C4-2B (cell line): ENCODE measurements around the gene KLF16.

Experiments
- H3K27ac ChIP-seq: fragments of 450-650 bp; 2 replicates; pipeline ENCODE4 v1.5.1; 2017
- CTCF ChIP-seq: fragments of 450-650 bp; conservative IDR thresholded peaks from 2 replicates; pipeline ENCODE4 v1.5.1; 2017; ENCODE audit warnings: mild to moderate bottlenecking
- ZFX ChIP-seq: fragments of 450-650 bp; IDR thresholded peaks from 2 replicates; pipeline ENCODE4 v1.6.1; 2017

The KLF16 gene

DNA sequence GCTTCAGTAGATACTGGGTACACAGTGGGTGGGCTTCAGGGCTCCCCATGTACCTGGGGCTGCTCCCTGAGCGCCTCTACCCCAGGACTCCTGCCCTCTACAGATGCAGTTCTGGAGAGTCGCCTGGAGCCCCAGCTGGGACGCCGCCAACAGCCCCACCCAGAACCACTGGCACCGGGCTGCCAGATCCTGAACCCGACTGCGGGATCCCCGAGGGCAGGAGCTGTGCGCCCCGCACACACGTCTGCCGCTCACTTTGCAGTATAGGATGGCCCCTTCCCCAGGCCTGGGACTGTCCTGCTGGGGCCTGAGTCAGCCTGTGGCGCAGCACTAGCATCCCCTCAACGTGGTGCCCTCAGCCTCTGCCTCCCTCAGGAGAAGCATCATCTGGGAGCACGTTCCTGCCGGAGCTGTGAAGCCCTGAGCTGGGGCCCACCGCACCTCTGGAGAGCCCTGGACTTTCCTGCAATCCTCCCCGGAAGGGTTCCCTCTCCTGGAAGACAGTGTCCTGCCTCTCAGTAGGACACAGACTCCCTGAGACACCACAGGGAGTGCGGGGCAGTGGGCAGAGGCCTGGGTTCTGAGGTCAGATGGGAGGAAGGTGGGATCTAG is 18.8 kb downstream of the KLF16 start:
- H3K27ac ChIP-seq: no peak overlapping the region
- TF ChIP-seq ZFX (no peak), CTCF (no peak)

- H3K27ac ChIP-seq: no peak overlapping the region
- TF ChIP-seq CTCF (no peak; the same call in 1 of the 2 replicates), ZFX (no peak)
Observed at GRCh38 chr19:1843646-1844394, 19.6 kb downstream of the KLF16 start.

- TF ChIP-seq ZFX (no peak), CTCF (no peak)
Observed at GRCh38 chr19:1843116-1843515, 20.3 kb downstream of the KLF16 start.

DNA sequence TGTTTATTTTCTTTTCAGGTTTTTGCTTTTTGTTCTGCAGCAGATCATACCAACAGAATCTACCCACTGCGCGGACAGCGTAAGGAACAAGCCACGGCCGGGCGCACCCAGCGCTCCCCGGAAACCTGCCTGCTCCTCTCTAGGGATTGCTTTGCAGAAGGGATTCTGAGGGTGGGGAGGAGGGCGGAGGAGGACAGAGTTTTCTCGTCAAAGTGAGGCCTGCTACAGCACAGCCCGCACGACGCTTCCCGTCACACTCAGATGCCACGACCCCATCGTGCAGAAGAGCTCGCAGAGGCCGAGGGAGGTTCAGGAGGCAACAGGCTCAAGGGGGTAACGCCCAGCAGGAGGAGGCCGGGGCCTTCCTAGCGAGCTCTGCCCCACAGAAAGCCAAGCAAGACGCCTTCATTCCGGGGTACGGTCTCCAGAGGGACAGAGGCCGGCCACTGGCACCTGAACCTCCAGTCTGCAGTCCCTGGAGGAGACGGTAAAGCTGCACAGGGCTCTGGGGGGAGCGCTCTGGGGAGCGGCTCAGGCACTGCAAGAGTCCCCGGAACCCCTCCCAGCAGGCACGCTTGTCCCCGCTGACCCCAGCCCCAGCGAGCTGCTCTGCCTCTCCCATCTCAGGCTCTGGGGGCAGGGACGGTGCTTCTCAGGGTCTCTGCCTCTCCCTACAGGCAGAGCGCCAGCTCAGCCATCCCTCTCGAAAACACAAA is 22.0 kb downstream of the KLF16 start:
- no peak overlapping the region for H3K27ac ChIP-seq
- TF ChIP-seq ZFX: no peak
- TF ChIP-seq CTCF: no peak

More at GRCh38 chr19:1843116-1843515, 20.3 kb downstream of the KLF16 start:
- H3K27ac ChIP-seq: no peak overlapping the region

DNA sequence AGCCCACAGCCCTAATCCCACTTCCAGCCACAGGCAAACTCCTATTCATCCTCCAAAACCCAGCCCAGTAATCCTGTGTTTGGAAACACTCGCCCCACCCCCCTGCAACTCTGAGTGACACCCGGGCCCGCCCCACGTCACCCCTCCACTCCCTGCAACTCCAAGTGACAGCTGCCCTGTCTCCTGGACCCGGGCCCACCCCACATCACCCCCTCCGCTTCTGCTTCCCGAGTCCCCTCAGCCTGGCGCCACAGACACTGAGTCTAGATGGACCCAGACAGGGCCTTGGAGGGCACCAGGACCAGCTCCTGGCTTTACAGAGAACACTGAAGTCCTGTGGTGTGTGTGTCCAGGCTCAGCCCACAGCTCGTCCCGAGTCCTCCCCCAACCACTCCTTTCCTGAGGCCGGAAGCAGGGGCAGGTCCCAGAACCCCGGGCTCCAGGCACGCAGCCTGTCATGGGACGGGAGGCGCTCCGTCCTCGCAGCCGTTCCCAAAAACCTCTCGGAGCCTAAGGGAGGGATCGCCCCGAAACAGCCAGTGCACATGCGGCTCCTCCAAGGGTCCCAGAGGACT is 22.8 kb downstream of the KLF16 start:
- no peak overlapping the region for H3K27ac ChIP-seq
- no peak for TF ChIP-seq CTCF
- no peak for TF ChIP-seq ZFX

- H3K27ac ChIP-seq: no peak overlapping the region
- TF ChIP-seq CTCF (no peak), ZFX (no peak)
Observed at GRCh38 chr19:1839658-1840540, 23.5 kb downstream of the KLF16 start.
